GM18909 (cell line): ENCODE data around the gene SLC39A11.

Experiments used
- ATAC-seq: cut with Tn5 transposase; IDR thresholded peaks from one replicate; pipeline ENCODE4 v1.9.1; 2021; ENCODE audit warnings: mild to moderate bottlenecking; ENCODE audit not compliant: unreplicated experiment, poor library complexity

The SLC39A11 gene

GRCh38 chr17:72597354-72598087, 495.0 kb downstream of the SLC39A11 start:
- ATAC-seq = no peak
